Neural progenitor cell (in vitro differentiated cells): ENCODE results near the gene ANP32D.

ENCODE experiments used
- CTCF ChIP-seq: fragments of 200-600 bp; sonication (generic); IDR thresholded peaks from 2 replicates; pipeline ENCODE4 v1.5.1; 2017; ENCODE audit warnings: antibody characterized with exemption, mild to moderate bottlenecking
- EZH2 ChIP-seq: fragments of 200-600 bp; sonication (generic); IDR thresholded peaks from 2 replicates; pipeline ENCODE4 v1.6.1; 2017; ENCODE audit warnings: antibody characterized with exemption, mild to moderate bottlenecking, moderate library complexity
- EZH2phosphoT487 ChIP-seq: fragments of 200-600 bp; sonication (generic); IDR thresholded peaks from 2 replicates; pipeline ENCODE4 v1.6.1; 2017; ENCODE audit warnings: antibody characterized with exemption

- TF ChIP-seq EZH2 = no peak
- TF ChIP-seq CTCF = peak; percentile 67
- no peak for TF ChIP-seq EZH2phosphoT487
Observed at GRCh38 chr12:48454667-48455066, 17.7 kb upstream of the ANP32D start.
